ENCODE measurements around the gene PDHX. TPM values are rescaled to one million over a fixed set of nuclear protein-coding genes. Genes with fewer than 3 reads are reported as not detected.
"Not testable (repeated sequence)": the region's sequence is repeated elsewhere in the genome, so short reads cannot be mapped to it uniquely, and the experiment has no call there.

Gene PDHX
- polyA plus RNA-seq, 10 donors: 21.7 to 31.0 (median 27.2) TPM

DNA sequence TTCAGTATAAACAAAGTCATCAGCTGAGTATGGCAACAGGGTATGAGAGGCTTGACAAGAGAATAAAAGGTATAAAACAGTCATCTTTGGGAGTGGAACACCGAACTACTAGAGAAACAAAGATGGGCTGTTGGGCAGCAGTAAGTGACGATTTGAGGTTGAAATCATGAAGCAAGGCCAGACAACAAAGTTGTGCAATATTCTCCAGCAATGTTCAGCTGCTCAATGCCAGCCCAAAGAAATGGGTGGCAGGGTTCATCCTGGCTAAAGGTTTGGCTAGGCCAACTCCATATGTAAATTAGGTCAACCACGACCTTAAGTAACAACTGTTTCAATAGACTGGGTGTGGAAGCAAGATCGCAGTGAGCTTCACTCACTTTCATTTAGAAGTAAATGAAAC lies 6.5 kb upstream of the PDHX start:
- DNase-seq: no peak

DNA sequence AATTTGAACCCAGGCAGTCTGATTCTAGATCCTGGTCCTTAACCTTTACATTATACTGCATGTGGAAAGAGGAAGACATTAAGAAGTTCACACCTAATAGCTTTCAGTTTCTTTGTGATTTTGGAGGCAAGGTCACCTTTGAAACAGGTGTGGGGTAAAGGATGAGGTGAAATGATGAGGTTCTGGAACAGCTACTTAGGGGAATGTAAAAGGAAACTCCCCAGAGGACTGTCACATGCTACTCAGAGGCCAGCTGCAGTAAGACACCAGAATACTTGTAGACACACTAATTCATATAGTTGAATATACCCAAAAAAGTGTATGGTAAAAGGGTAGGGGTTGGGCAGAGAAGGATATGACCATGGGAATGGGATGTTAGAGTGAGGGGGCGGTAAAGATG lies 5.6 kb upstream of the PDHX start:
- DNase-seq: no peak

DNA sequence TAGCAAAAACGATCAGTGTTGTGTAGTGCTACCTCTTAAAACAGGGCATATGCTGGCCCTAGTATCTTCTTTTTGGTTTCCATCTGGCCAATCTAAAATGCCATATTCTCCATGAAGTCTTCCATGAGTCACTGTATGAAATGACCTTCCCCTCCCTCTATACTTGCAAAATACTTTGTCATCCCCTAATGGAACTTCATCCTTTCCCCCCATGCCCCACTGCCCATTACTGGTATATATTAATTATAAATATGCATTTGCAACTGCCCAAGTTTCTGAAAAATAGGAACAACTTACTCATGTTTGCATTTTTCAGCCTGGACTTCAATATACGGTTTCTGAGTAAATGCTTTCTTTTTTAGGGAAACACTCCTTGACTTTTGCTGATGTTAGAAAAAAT lies 4.7 kb upstream of the PDHX start:
- DNase-seq: no peak

DNA sequence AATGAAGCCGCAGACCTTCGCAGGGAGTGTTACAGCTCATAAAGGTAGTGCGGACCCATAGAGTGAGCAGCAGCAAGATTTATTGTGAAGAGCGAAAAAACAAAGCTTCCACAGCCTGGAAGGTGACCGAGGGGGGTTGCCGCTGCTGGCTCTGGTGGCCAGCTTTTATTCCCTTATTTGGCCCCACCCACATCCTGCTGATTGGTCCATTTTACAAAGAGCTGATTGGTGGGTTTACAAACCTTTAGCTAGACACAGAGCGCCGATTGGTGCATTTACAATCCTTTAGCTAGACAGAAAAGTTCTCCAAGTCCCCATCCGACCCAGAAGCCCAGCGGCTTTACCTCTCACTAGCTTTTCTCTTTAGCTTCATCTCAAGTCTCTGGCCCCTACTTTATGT lies 2.9 kb upstream of the PDHX start:
- DNase-seq: not testable (repeated sequence)

DNA sequence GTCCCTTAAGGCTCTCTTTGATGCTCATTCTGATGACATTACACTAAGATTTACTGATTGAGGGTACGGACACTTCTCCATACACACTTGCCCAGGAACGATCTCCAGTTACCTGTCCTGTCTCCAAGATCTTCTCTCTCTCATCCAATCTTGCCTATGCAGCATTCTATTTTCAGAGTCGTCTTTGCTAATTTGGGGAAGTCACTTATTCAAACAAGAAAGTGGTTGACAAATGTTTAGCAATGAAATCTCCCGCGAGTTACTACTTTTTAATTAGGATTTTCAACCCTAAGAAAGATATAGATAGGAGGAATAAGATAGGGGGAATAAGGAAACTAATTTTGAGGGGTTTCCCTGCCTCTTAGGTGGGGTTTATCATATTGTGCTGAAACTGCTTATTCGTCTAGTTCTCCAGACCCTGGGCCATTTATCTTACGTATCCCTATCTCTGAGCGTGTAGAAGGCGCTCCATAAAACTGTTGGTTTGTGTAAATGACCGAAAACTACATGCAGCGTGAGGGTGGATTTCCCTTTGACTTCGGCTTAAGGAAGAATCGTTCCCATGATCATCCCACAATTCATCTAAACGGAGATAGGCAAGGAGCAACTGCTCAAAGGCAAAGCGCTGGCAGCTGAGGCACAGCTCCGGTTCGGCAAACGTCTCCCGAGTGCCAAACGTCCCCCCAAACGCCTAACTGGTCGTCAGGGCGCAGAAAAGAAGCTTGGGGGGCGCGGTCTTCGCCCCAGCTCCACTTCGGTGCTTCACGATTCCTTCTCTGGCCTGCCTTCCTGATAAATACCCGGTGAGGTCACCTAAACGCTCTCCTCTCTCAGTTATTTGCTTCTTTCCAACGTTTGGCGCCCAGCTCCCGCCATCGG lies 1.0 kb upstream of the PDHX start:
- DNase-seq: peak in 2 of 3 donors; percentile 32 to 91

DNA sequence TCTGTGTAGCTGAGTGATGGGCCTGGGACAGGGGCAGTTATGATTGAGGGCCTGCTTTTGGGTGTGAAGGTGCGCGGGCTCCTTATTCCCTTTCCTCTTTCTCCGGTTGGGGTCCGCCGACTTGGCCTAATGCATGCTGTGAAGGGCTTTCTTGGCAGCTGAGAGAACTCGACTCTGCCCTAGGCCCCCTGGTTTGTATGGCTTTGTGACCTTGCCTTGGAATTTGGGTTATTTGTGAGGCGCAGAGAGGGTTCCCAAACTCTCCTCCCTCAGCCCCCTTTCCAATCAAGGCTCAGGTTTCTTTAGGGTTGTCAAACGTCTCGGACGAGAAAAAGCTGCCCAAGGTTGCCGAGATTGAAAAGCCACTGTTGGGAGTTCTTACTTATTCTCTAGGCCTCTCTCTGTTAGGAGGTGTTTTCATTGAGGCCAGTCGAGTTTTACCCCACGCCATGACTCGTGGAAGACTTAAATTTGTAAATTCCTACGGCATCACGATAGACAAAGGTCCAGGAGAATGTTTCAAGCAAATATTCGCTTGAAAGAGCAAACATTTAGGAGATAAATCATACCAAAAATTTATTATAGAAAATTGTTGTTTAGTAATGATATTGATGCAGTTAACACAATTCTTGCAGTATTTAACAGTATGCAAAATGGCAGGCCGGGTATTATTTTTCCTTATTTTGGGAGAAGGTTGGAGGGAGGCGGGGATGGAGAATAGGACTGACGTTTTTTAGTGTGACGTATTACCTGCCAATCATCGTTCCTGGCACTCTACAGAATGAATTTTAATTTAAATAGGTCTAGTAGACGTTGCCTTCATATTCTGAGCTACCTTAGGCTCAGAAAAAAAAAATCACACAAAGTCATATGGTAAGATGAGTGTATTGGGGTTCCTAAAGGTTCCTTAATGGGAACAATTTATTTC lies 689 bp downstream of the PDHX start:
- DNase-seq: peak in 2 of 3 donors; percentile 20 to 30

DNA sequence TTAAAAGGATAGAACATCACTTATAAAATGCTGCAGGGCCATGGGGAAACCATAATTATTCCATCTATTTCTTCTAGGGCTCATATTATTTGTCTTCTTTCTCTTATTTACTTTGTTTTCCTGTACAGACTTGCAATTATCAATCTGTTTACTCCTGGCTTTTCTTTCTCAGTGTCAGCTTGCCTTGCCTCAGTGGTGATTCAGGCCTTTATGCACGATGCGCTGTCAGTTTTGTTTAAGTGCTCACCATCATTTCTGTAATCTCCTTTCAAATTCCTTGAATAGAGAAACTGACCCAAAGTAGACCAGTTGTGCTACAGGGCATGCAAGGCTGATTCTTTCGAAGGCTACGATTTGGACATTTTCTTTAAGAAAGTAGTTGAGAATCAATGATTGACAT lies 4.7 kb downstream of the PDHX start:
- no peak for DNase-seq

DNA sequence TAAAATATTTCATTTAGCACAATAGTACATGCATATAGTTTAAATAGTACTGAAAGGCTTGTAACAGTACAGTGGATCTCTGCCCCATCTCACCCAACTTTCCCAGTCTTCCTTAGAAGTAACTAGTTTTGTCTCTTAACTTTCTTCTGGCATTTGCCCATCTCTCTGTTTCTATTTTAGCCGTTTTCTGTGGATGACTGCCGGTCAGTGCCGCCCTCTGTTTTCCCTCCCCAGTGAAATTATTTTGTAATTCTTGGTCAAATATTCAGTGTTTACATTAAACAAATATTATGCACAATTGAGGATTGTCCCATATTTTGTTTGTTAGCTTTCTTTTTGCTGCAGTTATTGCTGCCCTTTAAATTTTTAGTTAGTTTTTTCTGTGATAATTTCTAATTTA lies 8.3 kb downstream of the PDHX start:
- no peak for DNase-seq

DNA sequence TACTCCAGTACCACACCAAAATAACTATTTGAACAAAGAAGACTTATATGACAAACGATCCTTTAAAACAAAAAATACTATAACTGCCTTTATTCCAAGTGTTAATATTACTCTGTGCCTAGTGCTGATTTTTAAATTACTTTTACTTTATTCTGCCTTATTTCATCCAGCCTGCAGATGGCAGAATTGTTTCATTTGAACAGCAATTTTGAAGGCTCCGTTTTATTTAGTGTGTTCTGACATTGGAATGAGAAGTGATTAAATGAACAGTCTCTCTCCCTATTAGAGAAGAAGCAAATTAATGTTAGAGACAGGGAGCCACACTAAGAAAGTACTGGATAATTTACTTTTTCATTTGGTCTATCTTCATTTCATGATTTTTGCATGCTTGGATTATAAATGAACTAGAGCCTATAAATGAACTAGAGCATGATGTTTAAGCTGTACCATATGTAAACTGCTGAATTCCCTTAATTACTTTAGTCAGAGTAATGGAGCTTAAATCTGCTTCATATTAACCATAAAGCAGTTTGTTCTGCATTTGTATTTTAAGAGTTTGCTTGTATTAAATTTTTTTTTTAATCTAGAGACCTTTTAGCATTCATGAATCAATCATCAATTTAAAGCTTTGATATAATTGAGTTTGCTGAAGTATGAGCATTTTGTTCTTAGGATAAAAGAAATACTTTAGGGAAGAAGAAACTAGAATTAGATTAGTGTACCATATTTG lies 9.8 kb downstream of the PDHX start:
- peak; percentile 53 to 75 (median 58) for DNase-seq

DNA sequence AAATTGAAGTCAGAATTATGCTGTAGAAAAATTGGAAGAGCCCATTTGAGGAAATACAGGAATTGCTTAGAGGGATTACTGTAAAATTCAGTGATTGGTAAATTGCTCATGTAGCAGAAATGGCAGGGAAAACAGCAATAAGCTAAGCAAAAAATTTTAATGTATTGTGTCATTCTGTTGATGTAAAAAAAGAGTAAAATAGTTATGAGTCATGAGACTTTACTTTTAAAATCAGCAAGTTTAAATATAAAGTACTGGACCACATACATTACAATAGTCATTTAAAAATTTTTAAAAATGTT lies 10.4 kb downstream of the PDHX start:
- DNase-seq: peak in 1 of 3 donors; percentile 47

DNA sequence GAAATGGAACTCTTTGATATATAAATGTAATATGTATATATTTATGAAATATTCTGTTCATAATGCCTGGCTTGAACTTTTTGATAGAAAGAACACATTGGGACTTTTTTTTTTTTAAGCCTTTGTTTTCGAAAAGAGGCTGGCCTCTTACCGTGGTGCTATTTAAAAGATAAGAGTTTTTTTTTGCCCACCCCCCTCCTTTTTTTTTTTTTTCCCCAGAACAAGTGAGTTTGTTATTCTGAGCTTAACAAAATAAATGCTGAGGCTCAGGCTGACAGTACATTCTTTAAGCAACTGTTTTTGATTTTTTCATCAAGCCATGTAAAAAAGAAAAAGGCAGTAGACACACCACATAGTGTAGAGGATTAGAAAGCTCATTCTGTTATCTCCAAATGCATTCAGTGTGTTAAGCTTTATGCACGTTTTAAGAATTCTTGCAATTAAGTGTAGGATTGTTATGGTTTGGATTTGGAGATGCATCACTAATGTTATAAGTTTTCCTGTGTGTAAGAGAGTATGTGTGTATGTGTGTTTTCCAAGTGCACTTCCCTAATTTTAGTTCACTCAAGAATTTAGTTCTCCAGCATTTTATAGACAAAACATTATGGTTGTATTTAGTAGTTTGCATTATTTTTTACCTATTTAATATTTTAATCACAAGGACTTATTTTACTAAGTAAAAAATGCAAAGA lies 12.0 kb downstream of the PDHX start:
- DNase-seq: no peak

DNA sequence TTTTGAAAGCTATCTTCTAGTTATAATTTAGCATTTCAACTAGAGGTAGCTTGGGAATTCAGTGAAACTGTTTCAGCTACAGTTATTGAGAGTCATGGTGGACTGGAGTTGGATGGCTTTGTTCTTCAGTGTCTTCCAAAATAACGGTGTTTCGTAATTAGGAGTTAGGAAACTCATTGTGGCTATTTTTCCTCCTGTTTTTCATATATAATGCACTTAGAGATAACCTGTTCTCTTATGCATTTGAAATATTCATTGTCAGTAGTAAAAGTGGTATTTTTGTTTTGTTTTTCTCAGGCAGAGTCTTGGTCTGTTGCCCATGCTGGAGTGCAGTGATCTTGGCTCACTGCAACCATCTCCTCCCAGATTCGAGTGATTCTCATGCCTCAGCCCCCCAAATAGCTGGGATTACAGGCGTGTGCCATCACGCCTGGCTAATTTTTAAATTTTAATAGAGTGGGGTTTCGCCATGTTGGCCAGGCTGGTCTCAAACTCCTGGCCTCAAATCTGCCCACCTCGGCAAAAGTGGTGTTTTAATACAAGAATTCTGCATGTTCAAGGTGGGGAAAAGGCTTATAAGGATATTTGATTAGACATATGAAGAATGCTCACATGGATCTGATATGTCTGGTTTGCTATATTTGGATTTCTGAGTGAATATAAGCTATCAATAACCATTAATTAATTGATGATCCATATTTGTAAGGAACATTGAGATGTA lies 12.7 kb downstream of the PDHX start:
- DNase-seq: no peak

DNA sequence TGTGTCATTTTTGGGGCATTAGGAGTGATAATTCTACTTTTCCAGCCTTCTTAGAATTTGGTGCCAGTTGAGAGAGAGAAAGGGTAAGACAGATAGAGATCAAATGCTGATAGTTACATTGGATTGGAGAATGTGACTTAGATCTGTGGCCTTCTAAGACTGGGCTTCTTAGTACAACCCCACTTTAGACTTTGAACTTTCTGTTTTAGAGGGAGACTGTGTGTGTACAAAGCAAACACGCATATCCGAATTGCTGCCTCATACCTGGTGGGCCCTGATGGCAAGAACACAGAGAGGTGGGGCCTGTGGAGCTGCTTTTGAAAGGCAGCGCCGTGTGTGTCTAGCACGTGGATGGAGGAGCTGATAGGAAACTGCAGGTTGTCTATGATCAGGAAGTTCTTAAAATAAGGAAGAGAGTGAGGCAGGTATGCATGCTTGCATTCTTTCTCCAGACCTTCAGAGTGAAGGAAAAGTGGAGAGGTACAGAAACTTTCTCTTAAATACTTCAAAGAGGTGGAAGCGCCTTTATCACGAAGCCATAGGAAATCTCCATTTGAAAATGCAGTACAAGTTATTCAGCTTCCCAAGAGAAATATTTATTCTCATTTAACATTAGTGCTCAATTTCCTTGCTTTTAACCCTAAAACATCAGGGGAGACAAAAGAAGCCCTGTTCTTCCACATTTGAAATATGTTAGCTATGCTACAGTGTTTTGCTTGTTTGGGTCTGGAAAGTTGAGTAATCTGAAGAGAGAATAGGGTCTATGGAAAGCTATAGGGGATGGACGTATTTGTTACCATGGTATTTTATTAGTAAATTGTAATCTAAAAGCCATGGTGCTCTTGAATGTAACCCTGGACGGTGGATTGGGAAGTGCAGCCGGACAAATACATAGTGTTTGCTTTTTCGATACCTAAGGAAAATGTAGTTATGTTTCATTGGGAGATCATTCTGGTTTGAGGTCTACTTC lies 13.7 kb downstream of the PDHX start:
- no peak for DNase-seq

DNA sequence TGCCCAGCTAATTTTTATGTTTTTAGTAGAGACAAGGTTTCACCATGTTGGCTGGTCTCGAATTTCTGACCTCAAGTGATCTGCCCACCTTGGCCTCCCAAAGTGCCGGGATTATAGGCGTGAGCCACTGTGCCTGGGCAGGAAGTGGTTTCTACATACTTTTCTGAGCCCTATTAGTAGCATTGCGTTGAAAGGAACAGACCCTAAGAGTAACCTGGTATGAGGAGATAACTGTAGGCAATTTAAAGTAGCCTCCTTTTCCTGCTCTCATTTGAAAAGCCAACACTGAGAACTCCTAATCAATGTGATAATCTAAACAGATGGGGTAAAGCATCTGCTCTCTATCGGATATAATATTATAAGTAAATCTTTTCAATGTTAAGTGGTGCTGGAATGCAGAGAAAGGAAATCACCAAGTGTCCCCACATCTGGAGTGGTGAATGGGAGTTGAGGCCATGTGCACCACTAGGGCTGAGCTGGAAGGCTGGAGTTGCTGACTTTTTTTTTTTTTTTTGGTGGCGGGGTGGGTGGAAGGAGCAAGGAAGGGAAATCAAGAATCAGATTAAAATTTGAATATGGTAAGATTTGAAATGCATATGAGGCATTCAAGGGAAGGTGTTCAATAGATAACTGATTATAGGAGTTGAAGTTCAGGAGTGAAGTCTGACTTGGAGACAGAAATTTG lies 20.7 kb downstream of the PDHX start:
- no peak for DNase-seq

DNA sequence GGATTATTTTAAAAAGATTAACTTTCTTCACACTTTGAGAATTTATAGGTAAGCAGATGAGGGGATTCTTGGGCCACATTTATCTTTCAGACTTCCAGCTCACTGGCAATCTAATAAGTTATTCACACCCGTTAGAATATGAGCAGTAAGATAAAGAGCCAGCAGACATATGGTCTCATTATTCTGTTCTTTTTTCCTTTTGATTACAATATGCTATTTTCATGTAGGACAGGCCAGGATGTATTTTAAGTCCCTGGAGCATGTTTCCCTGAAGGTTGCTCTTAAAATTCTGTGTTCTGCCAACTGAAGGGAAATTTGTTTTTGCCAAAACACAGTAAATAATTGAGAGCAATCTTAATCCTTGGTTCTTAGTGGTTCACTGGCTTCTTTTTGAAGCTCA lies 22.2 kb downstream of the PDHX start:
- DNase-seq: no peak

DNA sequence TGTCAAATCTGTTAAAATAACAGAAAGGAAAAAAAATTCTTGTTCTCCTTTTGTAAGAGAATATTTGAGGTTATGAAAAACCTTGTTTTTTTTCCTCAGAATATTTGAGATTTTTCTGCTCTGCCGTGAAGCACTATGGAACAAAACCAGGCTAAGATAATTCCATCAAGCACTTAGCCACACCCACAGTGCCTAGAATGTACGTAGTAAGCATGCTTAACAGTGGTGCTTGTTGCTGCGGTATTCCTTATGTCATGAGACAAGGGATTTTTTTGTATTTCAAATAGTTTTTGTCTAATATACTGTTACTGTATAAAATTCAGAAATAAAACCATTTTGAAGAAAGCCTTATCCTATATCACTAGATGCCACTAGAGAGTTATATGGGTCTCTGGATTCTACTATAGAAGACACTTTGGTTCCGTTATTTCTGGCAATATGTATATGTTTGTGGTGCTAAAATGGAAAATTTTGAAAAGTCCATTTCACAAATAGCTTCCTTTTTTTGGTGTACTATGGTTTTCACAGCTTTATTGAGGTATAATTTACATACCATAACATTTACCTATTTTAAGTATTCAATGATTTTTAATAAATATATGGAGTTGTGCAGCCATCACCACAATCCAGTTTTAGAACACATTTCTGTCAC lies 23.7 kb downstream of the PDHX start:
- peak in 1 of 3 donors; percentile 15 for DNase-seq

DNA sequence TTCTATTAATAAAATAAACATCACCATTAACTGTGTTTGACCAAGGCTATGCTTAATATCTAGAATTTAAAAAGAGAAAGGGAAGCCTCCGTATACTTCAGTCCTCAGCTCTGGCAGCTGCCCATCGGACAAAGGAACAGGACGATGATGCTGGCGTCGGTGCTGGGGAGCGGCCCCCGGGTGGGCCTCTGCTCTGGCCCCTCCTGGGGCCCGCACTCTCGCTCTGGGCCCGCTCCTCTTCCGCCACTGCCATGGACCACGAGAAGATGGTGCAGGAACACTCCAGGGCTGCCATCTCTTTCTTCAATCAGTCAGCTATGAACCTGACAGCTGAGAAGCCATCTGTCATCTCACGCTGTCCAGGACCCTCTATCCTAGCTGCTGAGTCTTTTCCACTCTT lies 25.3 kb downstream of the PDHX start:
- DNase-seq: no peak

DNA sequence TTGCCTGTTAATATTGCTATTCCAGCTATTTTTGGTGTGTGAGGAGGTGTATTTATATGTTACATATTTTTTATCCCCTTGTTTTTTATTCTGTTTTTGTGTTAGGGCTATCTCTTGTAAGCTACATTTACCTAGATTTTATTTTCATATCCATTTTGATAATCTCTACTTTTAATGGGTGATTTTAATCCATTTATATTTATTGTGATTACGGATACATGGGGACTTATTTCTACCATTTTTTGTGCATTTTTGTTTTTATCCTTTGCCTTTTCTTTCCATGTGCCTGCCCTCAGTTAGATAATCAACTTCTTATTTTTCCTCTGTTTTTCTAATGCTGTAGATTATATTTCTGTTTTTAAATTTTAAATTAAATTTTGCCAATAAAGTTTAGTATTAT lies 28.3 kb downstream of the PDHX start:
- DNase-seq: no peak

DNA sequence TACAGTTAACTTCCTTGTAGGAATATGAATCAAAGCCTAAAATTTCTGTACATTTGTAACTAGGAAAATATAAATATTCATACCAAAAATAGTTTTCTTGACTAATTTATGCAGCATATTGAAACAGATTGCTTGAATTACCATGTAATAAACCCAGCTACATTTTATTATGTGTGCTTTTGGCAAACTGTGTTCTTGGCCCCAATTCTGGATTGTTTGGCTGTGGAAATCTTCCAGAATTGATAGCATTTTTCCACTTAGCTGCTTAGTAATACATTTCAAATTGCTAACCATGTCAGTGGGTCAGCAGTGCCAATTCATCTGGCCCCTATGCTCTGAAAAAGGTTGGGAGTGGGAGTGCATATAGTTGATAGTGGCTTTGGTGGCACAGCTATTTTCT lies 32.3 kb downstream of the PDHX start:
- DNase-seq: peak; percentile 32 to 77 (median 41)
